Activated CD4-positive, CD25-positive, alpha-beta regulatory T cell (primary cell): ENCODE measurements around the gene CLTC.
"Not testable (repeated sequence)": the region's sequence is repeated elsewhere in the genome, so short reads cannot be mapped to it uniquely, and the experiment has no call there.

Experiments used
- DNase-seq, 4 experiments: peaks; one replicate each; lab custom pipeline; 2025; lab: John Stamatoyannopoulos, UW

The CLTC gene

DNA sequence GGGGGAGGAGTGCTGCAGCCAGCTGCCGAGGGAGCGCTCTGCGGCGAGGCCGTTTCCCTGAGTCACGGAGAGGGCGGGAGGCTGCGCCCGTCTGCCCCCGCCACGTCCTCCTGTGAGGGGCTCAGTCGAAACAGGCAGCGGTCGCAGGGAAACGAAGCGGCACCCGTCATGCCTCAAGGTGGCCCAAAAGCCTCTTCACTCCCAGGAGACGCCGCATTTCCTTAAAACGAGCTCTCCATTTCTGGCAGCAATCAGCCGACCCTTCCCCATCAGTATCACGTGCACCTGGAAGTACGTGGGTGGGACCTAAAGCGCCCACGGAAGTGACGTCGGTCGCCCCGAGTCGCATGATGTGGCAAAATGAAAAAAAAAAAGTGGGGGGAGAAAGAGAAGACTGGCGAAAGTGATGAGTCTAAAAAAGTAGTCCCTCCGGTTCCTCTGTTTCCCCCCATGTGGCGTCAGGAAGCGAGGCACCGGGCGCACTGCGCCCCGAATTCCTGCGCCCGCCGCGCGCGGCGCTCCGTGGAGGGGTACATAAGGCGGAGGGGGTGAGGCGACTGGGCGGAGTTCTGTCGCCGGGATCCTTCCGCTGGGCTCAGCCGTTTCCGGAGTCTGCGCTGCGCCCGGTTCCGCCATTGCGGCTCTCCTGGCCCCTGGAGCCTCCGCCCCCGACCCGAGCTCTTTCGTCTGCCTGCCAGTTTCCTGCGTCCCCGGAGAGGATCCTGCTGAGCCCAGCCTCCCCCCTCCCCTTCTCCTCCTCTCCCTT, at the start of gene CLTC:
TSS of gene CLTC (plus strand) at position 598 of the 766 bp plus-strand sequence. CDS start 237 bp downstream, outside the sequence.
- peak; percentile 81 to 87 (median 83) for DNase-seq

DNA sequence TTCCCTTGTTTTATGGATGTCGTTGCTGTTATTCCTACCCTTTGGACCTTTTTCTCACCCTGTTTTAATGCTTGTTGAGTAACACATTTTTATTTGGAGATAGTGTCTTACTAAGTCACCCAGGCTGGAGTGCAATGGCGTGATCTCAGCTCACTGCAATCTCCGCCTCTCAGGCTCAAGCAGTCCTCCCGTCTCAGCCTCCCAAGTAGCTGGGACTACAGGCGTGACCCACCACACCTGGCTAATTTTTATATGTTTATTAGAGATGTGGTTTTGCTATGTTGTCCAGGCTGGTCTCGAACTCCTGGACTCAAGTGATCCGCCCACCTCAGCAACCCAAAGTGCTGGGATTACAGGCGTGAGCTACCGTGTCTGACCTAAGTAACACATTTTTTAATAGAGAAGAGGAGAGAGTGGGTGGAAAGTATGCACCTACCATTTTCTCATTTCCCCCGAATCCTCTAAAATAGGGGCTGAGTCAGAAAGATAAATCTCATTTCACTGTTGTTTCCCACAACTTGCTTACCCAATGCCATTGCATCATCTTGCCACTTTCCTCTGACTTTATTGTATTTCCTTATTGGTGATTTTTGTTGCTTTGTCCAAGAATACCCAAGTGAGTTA, 47.3 kb upstream of the CLTC start:
- no peak for DNase-seq

DNA sequence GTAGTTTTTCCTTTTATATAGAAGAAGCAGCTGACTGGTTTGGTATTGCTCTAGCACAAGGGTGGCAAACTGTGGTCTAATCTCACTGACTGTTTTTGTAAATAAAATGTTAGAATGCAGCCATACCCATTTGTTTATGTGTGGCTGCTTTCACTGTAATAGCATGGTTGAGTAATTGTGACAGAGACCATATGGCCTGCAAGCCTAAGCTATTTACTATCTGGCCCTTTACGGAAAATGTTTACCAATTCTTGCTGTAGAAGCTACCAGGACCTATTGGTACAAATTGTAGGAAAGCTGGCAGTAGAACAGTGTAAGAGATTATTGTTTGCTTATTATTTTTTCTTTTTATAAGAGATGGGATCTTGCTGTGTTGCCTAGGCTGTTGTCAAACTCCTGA, 35.5 kb upstream of the CLTC start:
- not testable (repeated sequence) for DNase-seq

DNA sequence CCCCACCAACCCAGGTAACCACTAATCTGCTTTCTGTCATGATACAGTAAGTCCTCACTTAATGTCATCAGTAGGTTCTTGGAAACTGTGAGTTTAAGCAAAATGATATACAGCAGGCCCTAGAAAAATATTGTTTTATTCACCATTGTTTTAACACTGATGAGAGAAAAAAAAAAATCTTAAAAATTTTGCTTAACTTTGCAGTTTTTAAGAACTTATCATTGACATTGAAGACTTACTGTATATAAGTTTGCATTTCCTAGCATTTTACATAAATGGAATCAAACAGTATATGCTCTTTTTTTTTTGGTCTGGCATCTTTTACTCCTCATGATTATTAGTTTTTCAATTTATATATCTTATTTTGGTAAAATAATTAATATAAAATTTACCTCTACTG, 19.5 kb upstream of the CLTC start:
- DNase-seq = no peak

DNA sequence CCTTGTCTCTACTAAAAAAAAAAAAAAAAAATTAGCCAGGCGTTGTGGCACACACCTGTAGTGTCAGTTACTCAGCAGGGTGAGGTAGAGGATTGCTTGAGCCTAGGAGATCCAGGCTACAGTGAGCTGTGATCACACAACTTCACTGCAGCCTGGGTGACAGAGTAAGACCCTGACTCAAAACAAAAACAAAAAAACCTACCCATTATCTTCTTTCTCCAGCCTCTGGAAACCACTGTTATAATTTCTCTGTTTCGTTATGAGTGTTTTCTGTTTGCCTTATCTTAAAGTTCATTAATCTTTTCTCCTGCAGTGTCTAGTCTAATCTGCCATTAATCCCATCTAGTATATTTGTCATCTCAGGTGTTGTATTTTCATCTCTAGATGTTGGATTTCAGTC, 18.6 kb upstream of the CLTC start:
- DNase-seq = no peak

DNA sequence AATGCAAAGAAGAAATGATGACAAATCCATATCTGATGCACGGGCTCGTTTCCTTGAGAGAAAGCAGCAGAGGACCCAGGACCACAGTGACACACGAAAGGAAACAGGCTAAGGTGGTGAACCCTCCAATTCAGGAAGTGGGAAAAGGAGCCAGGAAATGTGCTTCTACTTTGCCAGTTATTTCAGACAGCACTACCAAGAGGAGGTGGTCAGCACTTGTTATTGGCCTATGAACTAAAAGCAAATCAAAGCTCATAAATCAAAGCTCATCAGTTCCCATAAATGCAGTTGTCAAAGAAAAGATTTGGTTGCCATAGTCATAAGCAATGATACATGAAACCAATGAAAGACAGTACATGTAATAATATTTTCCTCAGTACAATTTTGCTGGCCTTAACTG, 12.6 kb upstream of the CLTC start:
- no peak for DNase-seq

DNA sequence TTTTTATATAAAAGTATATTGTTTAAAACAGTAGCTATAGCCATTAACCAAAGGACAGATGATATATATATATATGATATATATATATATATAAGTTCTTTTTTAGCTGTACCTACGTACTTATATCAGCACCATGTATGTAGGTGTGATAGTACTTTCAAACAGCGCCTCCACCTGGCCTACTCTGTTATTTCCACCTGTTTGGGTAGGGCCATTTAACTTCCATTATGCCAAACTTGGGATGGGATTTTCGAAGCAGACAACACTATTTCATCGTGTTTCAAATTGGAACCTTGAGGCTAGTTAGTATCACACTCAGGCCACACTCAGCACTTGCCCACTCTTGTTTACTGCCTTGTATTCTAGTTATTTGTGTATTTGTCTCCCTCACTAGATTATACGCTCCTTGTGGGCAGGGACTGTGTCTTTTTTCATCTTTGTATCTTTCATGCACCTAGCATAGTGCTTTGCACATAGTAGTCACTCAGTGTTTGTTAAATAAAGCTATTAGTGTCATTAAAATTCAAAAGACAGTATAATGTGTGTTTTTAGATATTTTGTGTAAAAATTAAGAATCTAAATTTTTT, 11.8 kb upstream of the CLTC start:
- DNase-seq = no peak

DNA sequence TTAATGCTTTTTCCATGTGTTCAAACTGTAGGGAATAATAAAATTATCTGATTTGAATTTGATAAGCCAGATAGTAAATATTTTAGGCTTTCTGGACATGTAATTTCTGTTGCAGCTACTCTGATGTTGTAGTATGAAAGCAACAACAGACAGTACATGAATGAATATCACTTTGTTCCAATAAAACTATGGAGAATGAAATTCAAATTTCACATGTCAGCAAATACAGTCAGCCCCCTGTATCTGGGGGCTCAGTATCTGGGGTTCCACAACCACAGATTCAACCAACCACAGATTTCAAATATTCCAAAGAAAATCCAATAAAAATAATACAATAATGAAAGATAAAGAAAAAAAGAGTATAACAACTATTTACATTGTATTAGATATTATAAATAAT, 8.2 kb upstream of the CLTC start:
- DNase-seq = no peak

DNA sequence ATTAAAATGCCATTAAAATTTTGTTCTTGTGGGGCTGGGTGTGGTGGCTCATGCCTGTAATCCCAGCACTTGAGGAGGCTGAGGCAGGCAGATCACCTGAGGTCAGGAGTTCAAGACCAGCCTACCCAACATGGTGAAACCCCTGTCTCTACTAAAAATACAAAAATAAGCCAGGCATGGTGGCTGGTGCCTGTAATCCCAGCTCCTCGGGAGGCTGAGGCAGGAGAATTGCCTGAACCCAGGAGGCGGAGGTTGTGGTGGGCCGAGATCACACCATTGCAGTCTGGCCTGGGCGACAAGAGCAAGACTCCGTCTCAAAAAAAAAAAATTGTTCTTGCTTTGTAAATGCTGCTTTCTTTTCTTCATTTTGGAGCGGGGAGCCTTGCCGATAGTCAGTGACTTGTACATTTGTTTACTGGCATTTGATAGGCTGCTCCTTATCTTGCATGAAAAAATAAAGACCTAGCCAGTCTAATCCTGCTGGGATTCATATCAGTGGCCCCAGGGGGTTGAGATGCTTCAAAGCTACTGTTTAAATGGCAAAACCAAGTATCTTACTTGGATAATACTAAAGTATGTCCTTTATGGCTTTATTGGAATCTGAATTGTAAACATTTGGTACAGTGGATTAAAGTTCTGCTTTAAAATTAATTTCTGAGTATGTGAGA, 3.3 kb upstream of the CLTC start:
- no peak for DNase-seq

DNA sequence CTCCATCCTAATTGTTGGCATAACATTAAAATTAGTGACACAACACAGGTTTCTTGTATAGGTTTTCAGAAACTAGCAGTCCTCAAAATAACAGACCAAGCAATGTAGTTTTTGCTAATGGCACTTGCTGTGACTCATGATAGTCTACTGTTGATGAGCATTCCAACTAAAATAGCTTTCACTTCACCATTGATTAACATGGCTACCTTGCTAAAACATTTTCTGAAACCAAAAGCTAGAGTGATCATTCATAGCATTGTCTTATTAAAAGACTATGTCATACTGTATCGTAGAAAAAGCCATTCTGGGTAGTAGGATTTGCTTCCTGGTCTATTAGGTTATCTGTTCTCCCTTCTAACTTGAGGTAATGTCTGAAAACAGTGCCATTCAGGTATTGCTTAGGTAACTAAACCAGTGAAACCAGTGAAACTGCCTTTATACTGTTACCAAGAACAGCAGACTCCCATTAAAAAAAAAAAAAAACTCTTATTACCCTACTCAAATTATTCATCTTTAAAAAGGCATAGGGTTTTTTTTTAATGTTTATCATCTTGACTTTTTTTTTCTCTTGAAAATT, 2.5 kb upstream of the CLTC start:
- no peak for DNase-seq

DNA sequence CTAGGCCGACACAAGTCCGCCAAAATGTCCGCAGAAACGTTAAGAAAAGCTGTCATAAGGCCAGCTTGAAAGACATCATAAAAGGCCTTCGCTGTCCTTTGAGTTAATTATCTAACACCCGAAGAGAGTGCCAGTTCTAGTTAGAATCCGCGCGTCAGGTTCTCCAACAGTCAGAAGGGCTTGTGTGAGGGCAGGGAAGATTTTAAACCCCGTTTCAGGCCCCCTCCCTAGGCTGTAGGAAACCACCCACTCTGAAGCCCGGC, 729 bp upstream of the CLTC start:
- no peak for DNase-seq

DNA sequence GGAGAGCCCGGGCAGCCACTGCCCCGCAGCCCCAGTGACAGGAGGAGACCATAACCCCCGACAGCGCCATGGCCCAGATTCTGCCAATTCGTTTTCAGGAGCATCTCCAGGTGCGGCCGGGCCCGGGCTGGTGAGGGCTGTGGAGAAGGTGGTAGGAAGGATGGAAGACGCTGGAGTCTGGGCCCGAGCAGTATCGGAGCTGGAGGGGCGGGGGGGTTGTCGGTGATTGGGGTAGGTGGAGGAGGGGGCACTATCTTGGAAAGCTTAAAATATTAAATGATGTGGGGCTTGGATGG, 317 bp downstream of the CLTC start:
- DNase-seq = no peak

DNA sequence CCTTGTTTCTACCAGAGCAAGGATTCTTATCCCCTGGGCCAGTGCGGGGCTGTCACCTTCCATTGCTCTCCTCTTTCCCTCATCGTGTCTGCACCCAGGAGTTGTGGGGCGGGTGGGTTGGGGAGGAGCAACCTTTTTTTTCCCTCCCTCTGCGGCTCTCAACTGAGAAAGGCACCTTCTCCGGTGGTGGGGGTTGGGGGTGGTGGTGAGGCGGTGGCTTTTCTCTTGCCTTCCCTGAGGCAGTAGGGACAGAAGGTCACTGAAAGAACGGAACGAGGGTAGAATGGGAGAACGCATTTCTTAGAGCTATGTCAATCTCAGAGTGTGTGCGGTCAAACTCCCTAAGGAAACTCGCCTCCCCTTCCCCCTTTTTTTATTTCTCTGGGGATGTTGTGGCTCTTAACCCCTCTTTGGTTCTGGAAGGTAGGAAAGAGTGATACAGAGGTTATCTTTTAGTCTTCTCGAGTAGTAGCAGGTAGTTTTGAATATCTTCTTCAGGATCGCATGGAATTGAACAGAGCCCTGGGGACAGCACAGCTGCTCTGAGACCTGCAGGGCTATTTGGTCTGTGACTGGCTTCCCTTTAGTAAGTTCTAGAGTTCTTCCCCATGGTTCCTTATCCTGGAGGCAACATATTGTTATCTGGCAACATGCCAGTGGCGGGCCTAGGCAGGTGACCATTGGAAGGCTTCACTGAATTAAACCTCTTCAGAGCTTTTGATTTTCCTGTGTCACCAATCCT, 994 bp downstream of the CLTC start:
- peak in 3 of 4 experiments; percentile 2 to 11 (median 7) for DNase-seq

DNA sequence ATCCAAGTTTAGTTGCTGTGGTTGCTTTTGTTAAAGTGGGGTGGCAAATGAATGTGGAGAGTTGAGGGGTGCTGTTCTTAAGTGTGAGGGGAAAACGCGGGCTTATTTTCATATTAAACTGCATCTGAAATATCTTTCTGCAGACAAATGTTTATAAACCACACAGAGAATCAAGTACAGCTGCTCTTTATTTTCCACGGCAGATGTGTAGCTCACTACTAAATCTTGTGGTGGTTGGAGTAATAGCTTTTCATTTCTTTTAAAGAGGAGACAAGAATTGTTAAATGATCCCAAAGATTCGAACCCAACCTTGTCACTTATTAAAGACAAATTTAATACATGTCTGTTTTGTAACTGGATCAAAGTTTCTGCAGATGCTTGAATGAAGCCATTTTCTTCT, 2.1 kb downstream of the CLTC start:
- DNase-seq = no peak

DNA sequence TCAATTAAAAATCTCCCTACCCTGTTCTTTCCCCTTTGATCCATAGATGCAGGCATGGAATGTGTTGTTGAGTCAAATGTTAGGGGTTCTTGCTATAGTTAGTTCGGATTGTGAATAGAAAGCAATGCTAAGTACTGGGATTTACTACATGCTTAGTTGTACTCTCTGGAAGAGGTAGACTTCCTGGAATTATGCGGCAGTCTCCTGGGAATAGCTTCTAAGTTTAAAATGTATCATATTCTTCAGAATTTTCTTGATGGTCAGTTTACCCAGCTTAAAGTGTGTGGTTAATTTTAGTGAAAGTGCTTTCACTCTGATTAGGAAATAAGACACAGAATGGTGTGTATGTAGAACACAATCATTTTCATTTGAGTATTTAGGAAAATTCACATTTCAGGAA, 3.5 kb downstream of the CLTC start:
- no peak for DNase-seq

DNA sequence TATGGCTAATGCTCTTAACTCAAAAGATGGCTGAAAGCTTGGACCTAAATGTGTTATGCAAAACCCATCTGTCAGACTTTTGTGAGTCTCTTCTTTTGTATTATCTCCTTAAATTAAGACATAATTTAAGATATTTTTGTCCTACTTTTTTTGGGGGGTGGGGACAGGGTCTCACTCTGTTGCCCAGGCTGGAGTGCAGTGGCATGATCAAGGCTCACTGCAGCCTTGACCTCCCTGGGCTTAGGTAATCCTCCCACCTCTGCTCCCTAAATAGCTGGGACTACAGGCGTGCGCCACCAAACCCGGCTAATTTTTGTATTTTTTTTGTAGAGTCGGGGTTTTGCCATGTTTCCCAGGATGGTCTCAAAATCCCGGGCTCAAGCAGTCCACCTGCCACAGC, 7.1 kb downstream of the CLTC start:
- DNase-seq = no peak

DNA sequence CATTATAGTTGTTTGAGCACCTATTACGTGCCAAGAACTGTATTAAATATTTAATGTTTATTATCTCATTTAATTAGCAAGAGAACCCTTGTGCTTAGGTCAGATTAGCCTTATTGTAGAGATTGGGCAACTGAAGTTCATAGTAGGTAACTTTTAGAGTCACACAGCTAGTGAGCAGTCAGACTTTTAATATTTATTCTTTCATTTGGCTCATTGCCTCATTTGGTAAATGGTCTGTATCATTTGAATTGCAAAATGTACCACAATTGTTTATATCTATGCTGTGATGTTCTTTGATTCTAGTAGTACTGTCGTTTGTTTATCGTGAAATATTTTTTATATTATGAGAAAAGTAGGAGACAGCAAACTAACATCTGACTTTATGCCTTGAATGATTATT, 7.6 kb downstream of the CLTC start:
- DNase-seq = no peak

DNA sequence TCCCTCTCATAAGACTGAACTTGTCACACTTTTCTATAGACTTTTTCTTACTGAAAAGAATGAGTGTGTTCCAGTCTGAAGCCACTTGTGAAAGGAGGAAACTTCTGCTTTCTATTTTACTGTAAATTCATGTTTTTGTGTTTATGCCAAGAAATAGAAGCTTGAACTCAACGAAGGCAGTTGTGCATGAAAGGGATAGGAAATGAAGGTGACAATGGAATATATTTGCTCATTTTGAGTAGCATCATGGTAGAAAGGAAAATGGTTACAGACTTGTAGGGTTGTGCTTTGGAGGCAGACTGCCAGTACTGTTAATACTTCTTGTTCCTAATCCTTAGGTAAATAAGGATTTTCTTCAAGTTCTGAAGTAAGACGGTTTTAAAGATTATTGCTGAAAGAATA, 8.1 kb downstream of the CLTC start:
- DNase-seq = no peak

DNA sequence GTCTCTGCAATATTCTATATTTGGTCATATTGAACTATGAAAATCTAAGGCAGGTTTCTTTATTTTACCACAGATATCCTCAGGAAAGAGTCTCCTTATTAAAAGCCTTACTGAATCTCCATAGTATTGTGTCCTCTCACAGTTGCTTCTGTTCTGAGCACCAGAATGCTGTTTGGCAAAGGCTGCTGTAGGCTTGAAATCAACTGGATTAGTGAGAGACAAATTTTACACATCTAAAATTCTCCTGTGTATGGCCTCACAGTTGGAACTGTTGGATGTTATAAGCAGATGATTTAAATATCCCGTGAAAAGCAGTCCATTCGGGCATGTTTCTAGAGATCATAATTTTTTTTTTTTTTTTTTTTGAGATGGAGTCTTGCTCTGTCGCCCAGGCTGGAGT, 9.5 kb downstream of the CLTC start:
- no peak for DNase-seq

DNA sequence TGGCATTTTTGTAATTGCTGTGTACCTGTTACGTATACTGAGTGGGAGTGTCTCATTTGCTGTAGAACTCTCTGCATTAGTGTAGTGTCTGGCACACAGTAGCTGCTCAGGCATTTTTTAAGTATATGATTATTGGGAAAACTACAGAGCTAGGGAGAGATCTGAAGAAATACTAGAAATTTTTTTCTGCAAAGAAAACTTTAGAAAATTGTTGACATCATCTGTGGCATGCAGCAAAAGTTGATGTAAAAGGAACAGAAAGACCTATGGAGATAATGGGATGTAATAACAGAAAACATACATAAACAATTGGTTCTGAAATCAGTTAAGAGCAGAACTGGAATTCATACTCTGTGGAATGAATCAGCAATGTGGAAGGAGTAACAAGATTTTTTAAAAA, 11.6 kb downstream of the CLTC start:
- DNase-seq = no peak

DNA sequence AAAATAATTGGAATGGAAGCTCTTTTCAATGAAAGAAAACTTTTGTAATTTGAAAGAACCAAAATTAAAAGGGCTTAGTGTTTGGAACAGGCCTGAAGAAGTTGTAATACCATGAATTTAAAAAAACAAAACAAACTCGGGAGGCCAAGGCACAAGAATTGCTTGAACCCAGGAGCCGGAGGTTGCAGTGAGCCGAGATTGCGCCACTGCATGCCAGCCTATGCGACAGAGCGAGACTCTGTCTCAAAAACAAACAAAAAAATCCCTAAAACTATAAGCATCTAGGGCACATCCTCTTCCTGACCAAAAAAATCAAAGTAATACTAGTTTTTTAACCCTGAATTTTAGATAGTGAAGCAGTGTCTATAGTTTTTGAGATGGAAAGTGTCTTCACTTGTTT, 12.7 kb downstream of the CLTC start:
- DNase-seq = no peak

DNA sequence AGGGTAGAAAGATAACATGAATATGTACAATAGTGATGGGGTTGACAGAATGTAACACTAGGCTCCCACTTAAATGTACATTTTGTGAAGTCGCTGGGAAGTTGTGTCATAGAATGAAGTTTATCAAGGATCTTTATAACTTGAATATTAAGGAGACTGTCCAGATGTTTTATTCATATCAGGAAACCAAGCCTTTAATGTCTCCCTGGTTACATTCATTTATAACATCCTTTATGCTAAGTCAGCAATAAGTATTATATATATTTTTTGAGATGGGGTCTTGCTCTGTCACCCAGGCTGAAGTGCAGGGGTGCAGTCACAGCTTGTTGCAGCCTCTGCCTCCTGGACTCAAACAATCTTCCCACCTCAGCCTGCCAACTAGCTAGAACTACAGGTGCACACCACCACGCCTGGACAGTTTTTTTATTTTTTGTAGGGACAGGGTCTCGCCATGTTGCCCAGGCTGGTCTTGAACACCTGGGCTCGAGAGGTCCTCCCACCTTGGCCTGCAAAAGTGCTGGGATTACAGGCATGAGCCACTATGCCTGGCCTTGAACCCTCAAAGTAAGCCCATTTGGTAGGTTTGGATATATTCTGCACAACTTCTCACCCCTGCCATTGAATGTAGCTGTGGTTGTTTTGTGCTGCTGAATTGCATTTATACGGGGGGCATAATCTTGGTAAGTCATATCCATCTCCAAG, 14.1 kb downstream of the CLTC start:
- no peak for DNase-seq
